Activated gamma-delta T cell (primary cell): ENCODE data around the gene RPSA.
"Not testable (repeated sequence)": the region's sequence is repeated elsewhere in the genome, so short reads cannot be mapped to it uniquely, and the experiment has no call there.

Experiments used
- DNase-seq: peaks from one replicate; lab custom pipeline; 2025; lab: John Stamatoyannopoulos, UW

Gene RPSA

DNA sequence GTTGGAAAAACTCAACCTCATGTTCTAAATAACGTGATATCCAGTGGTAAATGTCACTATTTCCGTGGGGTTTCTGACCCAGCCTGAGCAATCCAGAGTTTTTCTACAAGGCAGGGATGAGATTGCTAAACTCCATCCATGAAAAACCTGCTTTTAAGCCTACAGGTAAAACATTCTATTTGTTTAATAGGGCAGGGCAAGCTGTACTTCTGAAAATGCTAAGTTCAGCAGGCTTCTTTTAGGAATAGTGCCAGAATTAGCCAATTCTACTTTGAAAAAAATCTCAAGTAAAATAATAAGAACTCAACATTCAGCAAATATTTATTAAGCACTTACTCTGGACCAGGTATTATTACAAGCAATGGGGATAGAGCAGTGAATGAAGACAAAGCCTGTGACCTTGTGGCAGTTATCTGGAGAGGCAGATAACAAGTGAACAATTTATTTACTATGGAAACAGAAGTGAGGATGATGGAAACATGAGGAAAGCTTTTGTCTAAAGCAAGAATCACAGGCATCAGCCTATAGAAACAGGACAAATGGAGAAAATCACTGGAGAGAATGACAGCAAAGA lies 13.3 kb downstream of the RPSA start:
- DNase-seq, result no peak

DNA sequence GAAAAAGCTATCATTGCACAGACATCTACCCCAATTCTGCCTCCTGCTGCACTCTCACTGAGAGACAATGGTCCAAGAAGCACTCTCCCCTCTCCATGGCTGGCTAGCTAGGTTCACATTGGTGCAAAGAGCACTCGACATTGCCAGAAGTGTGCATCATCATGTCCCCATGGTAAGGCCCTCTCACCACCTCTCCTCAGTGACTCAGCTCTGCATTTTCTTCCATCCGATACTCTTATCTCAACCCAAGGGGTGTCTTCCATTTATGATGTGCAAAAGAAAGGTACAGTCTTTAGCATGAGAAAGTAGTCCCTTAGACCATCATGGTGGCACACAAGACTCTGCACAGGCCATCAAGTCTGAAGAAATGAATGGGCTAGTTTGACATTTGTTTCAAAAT lies 14.0 kb downstream of the RPSA start:
- DNase-seq, result no peak

DNA sequence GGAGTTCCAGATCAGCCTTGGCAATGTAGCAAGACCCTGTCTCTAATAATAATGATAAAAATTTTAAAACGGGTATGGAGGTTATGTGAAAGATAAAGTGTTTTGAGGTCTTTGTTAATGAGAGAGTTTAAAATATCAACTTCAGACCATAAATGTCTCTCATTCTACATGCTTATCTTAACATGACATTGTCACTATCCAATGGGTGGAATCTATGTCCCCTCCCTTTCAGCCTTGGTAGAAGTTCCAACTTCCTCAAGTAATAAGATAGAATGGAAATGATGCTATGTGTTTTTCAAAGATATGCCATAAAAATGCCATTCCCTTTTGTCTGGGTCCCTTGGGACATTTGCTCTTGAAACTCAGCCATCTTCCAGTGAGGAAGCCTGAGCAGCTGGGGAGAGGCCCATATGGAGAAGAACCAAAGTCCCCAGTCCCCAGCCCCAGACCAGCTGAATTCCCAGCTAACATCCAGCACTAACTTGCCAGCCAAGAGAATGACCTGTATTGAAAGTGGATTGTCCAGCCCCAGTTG lies 17.0 kb downstream of the RPSA start:
- no peak for DNase-seq

DNA sequence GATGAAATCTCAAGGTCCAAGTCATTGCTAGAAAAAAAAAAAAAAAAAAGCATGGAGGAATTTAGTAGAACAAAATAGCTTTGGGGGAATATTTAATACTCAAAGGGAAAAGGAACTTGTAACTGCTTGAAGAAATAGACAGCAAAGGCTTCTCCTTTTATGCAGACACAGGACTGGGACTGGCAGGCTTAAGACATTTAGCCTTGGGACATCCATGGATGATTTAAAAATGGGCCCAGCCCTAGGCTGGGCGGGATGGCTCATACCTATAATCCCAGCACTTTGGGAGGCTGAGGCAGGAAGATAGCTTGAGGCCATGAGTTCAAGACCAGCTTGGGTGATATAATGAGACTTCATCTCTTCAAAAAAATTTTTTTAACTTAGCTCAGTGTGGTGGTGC lies 19.8 kb downstream of the RPSA start:
- DNase-seq, result no peak

DNA sequence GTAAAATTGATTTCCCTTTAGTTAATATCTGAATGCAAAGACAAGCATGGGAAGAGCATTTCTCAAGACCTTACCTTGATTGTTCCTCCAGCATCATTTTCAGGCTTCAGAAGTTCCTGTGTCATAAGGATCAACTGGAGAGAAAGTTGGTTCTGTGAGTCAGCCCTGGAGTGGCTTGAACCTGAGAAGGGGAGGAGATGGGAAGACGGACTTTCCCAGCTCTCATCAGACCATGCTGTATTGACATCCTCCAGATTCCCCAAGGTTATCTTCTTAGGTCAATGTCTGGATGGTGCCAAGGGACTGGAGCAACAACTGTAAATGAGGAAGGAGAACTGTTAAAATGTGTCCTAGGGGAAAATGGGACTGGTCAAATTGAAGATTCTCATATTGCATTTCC lies 21.0 kb downstream of the RPSA start:
- no peak for DNase-seq

DNA sequence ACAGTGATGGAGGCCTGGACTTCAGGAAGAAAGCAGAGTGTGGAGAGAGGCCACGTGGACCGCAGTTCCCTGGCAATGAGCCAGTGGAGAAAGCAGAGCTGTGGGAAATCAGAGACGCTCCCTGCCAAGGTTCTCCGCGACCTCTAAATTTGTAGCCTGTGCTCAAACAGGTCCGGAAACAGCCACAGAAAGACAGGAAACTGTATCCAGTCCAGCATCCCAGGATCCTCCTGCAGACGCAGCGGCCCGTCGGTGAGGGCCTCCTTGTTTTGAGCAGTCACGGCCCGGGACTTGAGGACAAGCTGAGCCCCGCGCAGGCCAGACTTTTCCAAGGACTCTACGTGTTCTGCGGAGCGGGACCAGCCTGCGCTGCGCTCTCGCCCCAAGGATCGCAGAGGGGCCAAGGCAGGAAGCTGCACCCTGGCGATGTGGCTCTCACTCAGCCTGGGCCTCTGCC lies 22.3 kb downstream of the RPSA start:
- DNase-seq, result no peak

DNA sequence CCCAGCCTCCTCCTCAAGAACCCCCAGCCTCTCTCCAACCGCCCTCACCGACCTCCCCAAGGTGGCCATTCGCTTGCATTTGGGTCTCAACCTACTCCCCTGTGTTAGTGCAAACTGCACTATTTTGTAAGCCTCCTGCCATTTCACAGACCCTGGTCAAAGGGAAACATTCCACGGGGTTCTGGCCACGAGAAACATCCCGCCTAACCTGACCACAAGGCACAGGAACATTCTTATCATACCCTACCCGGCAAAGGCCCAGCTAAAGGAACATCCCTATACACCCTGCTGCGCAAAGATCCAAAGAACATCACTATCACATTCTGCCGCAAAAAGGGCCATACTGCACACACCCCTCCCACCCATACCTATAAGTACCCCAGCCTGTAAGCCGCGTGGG lies 22.9 kb downstream of the RPSA start:
- DNase-seq, result no peak

DNA sequence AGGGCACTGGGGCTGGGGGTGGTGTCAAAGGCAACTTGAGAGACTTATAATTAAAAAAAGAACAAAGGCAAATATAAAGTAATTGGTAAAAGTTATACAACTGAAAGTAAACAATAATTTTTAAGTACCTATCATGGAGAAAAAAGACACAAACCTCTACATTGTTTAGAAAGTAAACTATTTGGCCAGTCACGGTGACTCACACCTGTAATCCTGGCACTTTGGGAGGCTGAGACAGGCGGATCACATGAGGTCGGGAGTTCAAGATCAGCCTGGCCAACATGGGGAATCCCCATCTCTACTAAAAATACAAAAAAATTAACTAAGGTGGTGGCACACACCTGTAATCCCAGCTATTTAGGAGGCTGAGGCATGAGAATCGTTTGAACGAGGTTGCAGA lies 25.8 kb downstream of the RPSA start:
- no peak for DNase-seq

DNA sequence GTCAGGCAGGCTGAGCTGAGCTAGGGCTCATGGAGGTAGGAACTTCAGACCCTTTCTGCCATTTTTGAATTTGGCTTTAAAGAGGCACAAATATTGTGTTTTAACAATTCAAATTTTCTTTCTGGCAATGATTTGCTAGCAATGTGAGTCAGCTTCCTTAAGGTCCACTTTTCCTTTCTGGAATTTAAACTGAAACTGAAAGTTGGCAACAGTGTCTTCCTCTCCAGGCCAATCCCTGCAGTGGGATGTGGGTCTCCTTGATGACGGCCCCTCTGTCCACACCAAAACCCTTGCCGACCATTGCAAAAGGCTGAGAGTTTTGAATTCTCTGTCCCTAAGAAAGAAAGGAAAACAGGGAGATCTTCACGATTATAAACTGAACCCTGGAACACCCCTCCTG lies 27.1 kb downstream of the RPSA start:
- no peak for DNase-seq

DNA sequence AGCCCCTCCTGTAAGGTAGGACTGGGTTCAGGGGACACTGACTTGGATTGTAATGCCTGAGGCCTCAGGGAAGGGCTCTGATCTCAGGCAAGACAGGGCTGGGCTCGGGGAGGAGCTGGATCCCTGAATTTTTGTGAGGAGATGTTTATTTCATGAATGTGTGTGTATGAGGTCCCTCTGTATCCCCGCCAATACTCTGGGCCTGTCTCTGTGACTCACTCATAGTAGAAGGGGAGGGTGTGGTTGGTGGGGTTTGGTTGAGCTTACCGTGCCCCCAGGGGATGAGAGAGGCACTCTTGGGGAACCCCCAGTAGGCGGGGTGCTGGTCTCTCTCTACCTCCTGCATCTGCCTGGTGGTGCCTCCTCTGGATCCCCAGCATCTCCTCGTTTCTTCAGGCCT lies 28.1 kb downstream of the RPSA start:
- no peak for DNase-seq

DNA sequence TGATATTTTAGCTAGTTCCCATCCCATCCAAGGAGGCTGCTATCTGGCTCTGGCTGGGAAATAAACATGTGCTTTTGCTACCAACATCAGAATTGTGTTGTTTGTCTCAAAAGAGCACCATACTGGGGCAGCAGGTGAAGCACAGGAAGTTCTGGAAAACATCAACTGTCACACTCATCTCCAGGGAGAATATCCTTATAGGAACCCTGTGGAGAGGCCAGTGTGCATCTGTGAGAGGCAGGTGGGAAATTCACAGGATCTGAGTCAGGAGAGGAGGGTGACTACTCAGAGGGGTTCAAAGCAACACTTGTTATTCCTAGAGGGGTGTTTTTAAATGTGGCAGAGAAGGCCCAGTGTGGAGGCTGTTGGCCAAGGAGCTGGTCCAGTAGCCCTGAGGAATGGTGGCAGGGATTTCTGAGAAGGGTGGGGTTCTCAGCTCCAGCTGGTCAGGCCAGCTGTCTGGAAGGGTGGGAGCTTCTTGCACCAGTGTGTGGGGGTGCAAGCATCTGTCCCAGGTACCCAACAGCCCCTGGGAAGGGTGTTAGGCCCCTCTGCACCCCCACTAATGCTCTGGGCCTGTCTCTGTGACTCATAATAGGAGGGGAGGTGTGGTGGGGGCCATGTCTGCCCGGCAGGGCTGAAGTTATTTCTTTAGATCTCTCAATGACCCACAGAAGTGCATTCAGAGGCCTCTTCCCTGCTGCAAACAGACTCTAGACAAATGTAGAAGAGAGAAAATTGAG lies 28.7 kb downstream of the RPSA start:
- DNase-seq, result no peak

DNA sequence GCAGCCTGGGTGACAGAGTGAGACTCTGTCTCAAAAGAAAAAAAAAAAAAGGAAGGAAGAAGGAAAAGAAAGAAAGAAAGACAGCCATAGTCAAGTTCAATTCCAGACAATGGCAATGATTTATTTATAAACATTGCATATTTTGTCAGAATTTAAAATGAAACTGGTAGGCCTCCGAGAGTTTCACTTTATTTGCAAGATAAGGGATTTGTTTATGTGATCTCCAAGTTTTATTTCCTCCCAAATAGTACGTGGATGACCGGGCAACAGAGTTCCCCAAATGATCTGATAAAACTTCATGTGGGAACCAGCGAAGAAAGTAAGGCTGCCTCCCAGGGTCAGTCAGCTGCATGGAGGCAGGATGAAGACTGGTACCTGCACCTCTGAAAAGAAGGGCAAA lies 32.4 kb downstream of the RPSA start:
- no peak for DNase-seq

DNA sequence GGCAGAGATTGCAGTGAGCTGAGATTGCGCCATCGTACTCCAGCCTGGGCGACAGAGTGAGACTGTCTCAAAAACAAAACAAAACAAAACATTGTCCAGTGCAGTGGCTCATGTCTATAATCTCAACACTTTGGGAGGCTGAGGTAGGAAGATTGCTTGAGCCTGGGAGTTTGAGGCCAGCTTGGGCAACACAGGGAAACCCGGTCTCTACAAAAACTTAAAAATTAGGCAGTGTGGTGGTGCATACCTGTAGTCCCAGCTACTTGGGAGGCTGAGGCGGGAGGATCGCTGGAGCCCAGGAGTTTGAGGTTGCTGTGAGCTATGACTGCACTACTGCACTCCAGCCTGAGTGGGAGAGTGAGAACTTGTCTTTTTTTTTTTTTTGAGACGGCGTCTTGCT lies 33.8 kb downstream of the RPSA start:
- DNase-seq, result no peak

DNA sequence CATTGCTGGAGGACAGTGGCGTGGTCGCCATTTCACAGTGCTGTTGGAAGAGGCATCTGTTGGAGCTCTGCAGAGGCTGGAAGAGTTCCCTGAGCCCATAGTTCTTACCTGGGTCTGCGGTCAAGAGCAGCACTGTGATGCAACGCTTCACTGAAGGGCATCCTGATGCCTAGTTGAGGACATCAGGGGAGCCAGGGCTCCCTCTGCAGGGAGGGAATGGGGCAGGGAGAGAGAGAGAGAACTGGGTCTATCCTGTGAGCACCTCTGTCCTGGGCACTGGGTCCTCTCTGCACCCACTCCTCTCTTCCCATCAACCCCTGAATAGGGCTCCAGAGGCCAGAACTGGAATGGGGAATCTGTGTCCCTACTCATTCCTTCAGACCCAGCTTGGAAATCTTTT lies 37.0 kb downstream of the RPSA start:
- no peak for DNase-seq

DNA sequence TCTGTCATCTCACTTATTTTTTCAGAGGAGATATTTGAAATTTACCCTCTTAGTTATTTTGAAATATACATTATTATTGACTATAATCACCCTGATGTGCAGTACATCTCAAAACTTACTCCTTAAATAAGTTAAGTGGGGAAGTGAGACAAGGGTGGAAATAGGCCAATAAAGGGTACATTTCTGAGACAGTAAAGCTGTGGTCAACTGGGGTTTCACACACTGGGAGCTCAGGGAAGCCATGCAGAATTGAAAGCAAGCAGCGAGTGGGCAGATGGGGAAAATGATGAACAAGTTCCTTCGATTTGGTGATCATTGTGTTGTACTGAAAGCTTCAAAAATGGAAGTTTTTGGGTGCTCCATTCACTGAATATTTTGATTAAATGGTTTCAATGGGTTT lies 39.4 kb downstream of the RPSA start:
- DNase-seq, result no peak

DNA sequence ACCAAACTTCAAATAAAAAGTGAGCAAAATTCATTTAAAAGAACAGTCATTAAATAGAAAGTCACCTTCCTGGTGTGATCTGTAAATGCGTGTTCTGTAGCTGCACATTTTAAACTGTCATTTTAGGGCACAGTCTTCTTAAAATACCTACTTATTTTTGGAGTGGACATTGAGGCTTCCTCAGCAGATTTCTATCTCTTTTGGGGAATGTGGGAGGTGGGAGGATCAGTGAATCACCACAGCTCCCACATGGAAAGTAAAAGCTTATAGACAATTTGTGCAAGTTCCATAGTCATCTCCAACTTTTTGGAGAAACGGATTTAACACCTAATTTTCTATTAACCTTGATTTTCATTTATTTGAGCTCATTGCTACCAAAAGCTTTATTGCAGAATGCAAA lies 39.9 kb downstream of the RPSA start:
- no peak for DNase-seq

DNA sequence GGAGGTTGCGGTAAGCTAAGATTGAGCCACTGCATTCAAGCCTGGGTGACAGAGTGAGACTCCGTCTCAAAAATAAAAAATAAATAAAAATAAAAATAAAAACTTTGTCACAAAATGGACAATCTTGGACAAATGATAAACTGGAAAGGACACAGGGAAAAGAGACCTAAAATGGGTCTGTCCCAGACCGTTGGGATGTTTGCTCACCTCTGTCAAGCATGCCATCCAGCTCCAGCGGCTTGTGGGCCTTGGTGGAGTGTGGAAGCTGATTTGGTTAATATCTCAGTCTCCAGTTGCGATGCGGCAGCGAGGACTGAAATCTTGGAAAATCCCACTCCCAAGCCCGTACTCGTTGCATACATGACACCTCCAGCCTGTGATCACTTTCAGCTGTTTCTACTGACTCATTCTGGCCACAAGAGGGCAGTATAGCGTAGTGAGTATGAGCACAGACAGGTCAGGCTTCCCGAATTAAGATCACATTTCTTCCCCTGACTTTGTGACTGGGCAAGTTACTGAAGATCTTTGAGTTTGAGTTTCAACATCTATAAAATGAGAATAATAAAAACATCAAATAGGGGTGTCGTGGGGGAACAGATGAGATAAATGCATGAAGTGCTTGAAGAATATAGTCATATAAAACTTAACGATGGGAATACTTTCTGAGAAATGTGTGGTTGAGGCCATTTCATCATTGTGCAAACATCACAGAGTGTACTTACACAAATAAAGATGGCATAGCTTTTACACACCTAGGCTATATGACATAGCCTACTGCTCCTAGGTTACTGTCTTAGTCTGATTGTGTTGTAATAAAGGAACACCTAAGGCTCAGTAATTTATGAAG lies 41.3 kb downstream of the RPSA start:
- no peak for DNase-seq

DNA sequence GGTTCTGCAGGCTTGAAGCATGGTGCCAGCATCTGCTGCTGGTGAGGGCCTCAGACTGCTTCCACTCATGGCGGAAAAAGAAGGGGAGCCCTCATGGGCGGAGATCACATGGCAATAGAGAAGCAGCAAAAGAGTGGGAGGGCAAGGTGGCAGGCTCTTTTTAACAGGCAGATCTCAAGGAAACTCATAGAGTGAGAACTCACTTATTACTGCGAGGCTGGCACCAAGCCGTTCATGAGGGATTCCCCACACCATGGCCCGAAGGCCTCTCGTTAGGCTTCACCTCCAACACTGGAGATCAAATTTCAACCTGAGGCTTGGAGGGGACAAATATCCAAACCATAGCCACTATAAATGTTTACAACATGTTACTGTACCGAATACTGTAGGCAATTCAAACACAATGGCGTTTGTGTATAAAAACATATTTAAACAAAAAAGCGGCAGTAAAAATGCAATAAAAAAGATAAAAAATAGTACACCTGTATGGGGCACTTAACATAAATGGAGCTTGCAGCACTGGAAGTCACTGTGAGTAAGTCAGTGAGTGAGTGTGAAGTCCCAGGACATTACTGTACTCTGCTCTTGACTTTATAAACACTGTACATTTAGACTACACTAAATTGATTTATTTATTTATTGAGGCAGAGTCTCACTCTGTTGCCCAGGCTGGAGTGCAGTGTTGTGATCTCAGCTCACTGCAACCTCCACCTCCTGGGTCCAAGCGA lies 42.1 kb downstream of the RPSA start:
- DNase-seq, result no peak

DNA sequence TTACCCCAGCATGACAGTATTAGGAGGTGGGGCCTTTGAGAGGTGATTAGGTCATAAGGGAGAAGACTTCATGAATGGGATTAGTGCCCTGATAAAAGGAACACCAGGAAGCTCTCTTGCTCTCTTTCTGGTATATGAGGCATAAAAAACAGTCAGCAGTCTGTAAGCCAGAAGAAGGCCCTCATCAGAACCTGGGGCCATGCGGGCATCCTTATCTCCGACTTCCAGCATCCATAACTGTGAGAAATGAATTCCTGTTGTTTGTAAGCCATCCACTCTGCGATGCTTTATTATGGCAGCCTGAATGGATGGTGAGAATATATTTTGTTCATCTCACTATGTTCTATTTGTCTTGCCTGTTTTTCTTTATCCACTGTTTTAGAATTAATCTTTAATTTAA lies 43.3 kb downstream of the RPSA start:
- DNase-seq, result no peak

DNA sequence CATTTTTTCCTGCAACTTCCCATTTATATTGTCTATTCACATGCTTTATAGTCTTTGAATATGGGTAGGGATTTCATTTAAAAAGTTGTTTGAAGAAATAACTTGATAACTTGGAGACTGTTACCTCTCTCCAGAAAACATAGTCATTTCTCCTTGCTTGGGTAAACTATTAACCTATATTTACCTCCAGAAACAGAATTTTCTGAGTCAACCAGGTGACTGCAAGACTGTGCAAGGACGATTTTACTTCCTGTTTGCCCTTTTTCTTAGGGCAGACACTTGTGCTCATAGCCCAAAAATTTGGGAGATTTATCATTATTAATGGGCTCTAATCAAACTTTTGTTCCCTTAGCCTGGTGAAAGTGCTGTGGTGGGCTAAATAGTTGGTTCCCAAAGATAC lies 46.6 kb downstream of the RPSA start:
- DNase-seq, result no peak

DNA sequence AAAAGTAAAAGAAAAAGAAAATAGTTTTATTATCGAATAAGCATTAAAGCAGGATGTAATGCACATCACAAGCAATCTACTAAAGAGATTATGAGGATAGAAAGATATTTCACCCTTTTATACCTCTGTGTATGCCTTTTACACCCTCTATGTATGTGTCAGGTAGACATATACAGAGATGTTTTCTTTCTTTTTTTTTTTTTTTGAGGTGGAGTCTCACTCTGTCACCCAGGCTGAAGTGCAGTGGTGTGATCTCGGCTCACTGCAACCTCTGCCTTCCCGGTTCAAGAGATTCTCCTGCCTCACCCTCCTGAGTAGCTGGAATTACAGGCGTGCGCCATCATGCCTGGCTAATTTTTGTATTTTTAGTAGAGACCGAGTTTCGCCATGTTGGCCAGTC lies 47.4 kb downstream of the RPSA start:
- DNase-seq, result not testable (repeated sequence)

DNA sequence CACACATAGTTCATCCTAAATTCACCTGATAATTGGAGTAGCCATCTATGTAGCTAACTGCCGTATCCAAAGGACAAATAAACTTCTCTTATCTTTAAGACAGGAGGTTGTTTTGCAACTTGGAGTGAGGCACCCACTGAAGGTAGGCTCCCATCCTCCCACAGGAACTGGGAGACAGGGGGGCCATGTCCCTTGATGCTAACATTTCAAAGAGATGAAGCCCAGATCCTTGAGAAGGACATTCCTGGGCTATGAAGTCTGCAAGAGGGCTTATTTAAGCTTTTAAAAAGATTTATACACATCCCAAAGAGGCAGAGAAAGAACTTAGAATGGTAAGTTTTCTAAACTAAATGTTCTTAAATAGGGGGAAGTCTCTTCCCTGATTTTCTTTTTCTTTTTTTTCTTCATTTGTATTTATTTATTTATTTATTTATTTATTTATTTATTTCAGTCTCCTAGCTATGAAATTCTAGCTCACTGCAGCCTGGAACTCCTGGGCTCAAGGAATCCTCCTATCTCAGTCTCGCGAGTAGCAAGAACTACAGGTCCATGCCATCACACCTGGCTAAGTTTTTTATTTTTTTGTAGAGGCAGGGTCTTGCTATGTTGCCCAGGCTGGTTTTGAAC lies 48.2 kb downstream of the RPSA start:
- no peak for DNase-seq
